DLD1 (cell line): Measurements from ENCODE around the gene UCKL1.
"Not testable (repeated sequence)": the region's sequence is repeated elsewhere in the genome, so short reads cannot be mapped to it uniquely, and the experiment has no call there.

Source experiments
- in situ Hi-C: cut with HindIII; loops from 2 replicates; pipeline ENCODE4 v1.10.0; 2017; ENCODE audit warnings: low sequenced_read_pairs

The UCKL1 gene

DNA sequence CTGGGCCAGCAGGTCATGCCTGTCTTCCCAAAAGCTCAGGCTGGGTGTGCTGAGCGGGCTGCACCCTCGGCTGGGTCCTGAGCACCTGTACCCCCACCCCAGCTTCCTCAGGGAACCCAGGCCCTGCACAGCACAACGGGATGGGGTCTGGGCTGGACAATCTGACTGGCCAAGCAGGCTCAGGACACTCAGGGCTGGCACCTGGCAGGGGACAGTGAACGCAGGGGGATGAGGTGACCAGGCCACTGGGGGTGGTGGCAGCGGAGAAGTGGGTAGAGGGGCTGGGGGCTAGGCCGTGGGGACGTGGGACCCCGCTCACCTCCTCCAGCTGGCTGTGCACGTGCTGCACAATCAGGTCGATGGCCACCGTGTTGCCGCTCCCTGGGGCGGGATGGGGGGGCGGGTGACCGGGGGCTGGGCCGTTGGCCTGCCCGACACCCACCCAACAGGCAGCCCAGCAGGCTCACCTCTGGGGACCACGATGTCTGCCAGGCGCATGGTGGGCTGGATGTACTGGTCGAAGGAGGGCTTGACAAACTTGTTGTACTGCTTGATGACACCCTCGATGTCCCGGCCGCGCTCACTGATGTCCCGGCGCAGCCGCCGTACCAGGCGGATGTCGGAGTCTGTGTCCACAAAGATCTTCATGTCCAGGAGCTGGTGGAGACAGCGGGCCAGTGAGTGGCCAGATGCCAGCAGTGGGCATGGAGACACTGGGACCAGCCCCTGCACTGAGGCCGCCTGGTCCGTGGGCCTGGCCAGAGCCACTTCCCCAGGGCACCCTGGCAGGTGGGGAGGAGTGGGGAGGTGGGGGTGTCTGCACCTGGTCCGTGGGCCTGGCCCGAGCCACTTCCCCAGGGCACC is 11.9 kb downstream of the UCKL1 start:
- in situ Hi-C loops, result no loop called here

DNA sequence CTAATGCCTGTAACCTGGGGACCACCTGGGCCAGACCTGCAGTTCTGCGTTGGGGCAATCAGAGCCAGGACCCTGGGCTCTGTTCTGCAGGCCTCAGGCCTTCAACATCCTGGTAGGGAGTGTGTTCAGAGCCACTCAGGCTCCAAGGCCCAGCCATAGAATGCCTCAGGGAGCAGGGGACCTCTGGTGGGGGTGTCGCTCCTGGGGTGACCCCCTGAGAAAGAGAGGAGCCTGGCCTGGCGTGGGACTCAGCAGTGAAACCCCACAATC is 12.5 kb downstream of the UCKL1 start:
- in situ Hi-C loops, result no loop called here

DNA sequence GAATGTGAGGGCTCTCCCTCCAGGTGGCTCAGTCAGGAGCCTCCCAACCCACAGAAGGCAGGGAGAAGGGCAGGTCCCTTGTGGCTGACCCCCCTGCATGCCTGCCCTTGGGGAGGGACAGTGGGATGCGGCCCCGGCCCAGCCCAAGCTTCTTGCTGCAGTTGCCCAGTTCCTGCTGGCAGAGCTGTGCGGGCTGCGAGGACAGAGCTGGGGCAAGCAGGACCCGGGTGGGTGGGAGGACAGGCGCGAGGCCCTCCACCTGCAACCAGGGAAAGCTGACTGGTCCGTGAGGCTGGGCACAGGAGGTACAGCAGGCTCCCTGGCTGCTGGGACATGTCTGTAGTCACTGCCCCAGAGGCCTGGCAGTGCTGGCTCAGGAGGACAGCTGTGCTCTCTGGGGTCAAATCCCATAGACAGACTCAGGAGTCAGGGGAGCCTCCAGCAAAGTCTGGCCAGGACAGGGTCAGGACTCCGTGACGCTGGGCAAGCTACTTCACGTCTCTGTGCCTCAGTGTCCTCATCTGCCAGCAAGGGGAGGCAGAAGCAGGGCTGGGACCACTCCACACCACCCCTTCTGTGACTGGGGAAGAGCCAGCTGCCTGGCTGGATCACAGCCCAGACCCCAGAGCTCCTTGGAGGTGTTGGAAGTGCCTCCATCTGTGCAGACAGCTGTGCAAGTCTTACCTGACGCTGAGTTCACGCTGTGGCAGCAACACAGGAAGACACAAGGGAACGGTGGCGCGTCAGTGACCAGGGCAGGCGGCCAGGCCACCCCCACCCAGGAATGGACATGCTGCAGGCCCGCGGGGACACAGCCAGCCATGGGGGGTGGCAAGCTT is 13.0 kb downstream of the UCKL1 start:
- in situ Hi-C loops, result no loop called here

DNA sequence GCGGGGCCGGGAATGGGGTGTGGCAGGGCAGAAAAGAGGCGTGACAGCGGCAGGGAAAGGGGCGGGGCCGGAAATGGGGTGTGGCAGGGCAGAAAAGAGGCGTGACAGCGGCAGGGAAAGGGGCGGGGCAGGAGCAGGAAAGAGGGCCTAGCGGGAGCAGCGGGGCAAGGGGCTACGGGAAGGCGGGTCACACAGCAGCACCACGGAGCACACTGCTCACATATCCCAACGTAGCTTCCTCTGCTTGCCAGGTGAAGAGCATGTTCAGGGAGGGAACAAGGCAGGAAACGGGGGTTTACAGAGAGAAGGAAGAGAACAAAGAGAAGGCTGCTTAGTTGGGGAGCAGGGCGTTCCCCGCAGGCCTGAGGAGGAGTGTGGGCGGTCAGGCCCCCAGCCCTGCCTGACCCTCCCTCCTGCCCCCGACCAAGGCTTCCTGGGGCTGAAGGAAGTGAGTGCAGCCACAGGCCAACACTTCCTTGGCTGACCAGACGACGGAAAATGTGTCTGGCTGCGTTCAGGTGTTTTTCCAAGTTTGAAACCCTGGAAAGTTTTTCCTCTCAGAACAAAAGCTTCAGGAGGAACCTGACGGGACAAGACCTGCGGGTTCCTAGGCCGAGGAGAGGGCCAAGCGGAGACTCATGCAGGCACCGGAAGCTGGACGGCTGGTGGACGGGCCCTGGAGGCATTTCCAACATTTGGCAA is 13.8 kb downstream of the UCKL1 start:
- in situ Hi-C loops, result no loop called here

DNA sequence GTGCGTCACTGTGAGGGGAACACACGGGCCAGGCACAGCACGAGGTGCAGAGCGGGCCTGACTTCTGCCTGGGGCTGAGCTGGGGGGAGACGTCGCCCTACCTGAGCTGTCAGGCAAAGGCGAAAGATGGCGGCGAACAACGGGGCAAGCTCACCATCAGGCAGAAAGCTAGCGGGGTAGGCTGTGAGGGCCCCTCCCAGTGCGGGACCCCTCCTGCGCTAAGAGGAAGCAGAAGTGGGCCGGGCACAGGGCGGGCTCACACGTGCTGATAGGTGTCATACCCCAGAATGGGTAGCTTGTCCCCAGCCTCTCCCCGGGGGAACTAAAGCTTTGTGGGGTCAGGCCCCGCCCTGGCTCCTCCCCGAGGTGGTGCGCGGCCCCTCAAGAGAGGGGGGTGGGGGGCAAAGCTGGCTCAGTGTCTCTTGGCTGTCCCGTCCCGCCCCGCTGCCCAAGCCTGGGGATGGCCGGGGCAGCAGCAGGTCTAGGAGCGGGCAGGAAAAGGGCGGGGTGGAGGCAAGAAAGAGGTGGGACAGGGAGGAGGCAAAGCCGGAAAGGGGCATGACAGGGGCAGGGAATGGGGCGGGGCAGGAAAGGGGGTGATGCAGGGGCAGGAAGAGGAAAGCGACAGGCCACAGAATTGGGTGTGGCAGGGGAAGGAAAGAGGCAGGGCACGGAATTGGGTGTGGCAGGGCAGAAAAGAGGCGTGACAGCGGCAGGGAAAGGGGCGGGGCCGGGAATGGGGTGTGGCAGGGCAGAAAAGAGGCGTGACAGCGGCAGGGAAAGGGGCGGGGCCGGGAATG is 14.7 kb downstream of the UCKL1 start:
- in situ Hi-C loops, result no loop called here

DNA sequence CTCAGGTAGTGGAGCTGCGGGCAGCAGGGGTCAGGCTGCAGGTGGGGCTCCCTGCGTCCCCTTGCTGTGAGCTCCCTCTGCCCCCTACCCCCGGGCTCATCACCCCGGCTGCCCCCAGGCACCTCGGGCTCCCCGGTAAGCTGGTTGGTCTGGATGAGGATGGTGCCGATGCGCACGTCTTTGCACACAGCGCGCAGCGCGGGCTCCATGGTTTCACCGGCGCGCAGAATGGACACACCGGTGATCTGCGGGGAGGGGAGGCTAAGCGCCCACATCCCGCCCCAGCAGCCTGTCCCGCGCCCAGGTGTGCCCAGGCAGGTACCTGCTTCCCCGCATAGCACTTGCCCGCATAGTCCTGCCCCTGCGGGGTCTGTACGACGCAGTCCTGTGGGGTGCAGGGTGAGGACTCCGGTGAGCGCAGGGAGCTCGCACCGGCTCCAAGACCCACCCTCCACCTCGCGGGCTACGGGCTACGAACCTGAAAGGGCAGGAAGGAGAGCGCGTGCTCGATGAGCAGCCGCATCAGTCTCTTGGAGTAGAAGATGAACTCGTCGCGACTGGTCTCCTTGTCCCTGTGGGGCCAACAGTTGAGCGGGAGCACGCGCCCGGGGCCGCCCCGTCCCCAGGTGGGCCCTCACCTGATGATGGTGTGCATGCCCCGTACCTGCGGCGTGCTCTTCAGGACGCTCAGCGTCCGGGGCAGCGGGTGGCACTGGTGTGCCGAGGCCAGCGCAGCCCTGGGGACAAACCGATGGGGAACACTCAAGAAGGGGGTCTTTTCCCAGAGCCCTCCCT is 15.5 kb downstream of the UCKL1 start:
- in situ Hi-C loops, result no loop called here

DNA sequence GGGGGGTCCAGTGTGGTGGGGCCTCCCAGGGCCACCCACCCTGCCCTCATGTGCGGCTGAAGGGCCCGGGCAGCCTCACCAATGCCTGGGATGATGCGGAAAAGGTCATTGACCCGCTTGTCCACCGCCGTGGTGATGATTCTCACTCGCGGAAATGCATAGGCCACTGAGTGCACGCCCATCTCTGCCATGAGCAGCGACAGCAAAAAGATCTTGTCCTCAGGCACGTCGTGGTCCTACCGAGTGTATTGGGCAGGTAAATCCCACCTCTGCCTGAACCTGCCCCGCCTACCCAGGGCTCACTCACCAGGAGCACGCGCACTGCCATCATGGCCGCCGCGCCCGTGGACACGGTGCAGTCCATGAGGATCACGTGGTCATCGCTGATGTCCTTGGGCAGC is 16.1 kb downstream of the UCKL1 start:
- in situ Hi-C loops, result no loop called here

DNA sequence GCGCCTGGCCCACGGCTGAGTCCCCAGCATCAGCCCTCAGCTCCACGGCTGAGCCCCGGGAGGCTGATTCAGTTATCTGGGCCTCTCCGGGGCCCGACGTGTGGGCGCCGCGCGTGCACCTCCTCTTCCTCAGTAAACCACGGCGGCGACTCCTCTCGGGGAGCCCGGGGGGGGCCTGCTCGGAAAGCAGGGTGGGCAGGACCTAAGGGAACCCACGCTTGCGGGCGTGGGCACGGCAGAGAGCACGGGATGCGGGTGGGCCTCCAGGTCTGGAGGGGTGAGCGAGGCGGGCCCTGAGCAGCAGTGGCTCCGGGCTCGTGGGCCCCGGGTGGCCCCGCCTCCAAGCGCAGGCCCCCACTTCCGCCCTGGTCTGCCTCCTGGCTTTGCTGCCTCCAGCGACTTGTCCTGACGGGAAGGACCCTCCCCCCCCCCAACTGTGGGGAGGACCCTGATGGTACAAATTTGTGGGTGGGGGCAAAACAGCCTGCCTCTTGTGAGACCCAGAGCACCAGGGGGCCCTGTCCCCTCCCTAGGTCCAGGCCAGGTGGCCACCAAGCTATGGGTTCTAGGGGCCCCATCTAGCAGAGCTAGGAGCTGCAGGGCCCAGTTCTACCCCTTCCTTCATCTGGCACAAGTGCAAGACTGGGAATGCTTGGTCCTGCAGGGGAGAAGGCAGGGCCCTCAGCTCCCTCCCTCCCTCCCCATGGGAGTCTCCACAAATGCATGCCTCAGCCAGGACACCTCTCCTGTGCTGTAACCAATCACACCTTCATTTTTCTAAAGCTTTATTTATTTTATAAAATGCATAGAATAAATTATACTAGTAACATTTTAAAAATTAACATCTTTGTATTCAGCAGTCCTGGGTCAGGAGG is 16.9 kb downstream of the UCKL1 start:
- in situ Hi-C loops, result no loop called here

DNA sequence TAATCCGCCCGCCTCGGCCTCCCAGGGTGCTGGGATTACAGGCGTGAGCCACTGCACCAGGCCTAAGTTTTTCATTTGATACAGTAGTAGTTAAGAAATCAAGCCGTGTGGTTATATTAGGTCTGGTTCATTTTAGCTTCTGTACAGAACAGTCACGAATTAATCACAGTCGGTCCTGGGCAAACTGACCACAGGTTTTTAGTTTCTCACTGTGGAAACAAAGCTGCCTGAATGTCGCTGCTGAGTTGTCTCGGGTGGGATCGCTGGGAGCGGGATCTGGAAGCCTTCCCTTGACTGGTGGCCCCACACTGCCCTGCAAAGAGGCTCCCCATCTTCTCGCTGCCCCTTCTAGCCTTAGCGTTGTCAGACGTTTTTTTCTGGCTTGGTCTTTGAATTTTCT is 18.6 kb downstream of the UCKL1 start:
- in situ Hi-C loops, result no loop called here

DNA sequence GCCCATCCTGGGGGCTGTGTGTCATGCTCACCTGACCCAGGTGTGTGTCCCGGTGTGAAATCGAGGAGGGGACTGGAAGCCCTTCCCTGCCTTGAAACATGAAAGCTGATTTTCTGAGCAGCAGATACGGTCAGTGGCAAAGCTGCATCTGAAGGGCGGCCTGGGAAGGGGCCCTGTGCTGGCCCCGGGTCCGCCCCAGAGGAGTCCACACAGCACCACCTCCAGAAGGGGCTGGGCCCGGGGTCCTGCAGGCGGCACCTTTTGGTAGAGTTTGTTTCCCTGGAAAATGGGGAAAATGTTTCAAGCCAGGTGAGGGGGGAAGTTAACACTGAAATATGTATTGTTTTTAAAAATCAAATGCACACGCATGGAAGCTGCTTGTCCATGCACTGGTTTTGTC is 20.8 kb downstream of the UCKL1 start:
- in situ Hi-C loops, result no loop called here

DNA sequence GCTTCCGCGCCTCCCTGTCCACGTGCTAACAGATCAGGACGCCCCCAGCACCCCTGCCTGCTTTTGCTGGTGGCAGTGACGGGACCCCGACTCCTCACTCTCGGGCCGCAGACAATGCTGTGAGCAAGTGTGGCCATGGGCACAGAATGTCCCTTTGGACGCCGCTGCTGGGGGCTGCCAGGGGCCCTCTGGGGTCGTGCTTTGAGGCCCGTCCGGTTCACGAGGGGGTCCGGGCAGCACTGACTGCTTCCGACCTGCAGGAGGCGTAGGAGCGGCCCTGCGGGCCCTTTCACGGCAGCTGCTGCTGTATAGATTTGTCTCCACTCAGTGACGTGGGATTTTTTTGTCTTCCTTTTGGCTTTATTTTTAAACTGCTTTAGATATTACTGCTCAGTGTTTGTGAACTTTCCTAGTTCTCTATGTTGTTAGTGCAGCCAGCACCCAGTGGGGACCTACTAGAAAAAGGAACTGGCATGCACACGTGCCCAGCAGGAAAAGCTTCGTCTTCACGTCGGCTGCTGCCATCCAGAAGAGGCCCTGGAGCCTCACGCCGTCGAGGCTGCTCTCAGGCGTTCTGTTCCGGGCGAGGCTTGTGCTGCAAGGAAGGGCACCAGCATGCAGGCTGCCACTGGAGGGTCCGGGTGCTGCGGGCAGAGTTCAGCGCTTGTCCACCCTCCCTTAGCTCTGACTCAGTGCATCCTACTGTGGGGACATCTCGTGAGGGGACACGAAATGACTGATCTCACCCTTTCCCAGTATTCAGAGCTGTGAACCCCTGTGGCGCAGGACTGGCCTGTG is 21.7 kb downstream of the UCKL1 start:
- in situ Hi-C loops, result no loop called here

DNA sequence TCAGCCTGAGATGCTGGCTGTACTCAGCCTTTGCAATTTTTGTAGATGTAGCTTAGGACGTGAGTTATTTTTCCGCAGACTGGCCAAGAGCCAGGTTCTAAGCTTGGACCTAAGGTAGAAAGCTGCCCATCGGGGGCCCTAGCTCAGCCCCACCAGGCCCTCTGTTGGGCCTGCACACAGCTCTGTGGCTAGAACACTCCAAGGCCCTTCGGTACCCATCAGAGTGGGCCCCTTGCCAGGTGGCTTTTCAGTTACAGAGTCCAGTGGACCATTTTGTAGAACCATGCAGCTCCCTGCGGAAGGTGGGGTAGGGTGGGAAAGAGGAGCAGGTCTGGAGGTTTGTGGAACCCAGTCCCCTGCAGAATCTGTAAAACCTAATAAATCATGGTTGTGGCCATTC is 22.6 kb downstream of the UCKL1 start:
- in situ Hi-C loops, result no loop called here

DNA sequence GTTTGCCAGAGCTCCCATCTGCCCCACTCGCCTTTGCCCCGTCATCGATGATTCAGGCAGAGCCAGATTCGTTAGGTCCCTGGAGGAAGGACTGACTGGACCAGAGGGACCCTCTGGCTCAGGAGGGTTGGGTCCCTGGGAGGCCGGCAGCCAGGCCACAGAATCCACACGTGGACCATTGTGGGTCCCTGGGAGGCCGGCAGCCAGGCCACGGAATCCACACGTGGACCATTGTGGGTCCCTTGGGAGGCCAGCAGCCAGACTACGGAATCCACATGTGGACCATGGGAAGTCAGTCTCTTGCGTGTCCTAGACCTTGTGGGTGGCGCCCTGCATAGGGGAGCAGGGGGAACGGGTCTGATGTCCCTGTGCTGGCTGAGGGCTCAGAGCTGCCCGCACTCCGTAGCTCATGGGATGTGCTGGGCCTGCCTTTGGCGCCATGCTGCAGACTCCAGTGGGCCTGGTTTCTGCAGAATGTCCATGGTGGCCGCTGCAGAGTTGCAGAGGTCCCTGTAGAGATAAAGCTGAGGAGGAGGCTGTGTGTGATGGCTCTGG is 23.5 kb downstream of the UCKL1 start:
- in situ Hi-C loops, result no loop called here

DNA sequence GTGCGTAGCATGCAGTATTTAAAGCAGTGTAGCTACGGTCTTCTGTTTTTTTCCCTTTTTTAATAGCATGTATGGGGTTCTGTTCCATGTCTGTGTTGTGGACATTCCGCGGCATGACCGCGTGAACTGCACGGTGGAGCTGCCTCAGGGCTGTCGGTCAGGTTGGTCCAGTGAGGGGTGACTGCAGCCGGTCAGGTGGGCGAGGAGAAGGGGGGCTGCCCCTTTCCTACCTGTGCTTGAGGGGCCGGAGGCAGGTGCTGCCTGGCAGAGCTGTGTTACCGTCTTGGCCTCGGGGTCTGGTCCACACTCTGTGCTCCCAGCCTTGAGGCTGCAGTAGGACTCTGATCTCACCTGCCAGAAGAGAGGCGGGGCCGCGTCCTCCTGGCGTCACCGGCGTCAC is 24.5 kb downstream of the UCKL1 start:
- in situ Hi-C loops, result no loop called here

DNA sequence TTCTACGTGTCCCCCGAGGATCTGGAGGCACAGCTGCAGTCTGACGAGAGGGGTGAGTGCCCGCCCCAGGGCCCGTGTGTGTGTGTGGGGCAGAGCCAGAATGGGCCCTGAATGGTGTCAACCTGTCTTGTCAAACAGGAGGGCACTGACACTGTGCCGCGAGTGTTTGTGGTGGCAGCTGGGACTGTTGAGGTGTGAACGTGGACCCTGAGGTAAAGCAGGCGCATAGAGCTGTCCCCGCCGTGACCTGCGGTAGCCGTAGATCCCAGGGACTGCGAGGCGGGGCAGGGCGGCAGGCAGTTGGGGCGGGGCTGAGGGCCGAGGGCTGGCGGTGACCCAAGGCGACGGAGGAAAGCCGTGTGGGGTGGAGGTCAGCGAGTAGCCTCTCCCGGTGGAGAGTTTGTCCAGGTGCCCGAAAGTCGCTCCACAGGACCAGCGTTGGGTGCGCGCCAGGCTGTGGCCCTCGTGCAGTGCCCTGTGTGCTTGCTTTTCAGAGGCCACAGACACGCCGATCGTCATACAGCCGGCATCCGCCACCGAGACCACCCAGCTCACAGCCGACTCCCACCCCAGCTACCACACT is 25.2 kb downstream of the UCKL1 start:
- in situ Hi-C loops, result no loop called here

DNA sequence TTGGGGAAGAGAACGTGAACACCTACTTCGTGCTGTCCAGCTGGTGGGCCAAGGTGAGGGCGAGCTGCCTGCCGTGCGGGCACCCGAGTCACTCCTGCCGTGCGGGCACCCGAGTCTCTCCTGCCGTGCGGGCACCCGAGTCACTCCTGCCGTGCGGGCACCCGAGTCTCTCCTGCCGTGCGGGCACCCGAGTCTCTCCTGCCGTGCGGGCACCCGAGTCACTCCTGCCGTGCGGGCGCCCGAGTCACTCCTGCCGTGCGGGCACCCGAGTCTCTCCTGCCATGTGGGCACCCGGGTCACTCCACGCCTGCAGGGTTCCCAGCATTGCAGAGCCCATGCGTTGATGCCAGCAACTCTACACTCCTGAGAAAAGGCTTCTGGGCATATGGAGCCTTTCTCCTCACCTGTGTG is 26.7 kb downstream of the UCKL1 start:
- in situ Hi-C loops, result not testable (repeated sequence)

DNA sequence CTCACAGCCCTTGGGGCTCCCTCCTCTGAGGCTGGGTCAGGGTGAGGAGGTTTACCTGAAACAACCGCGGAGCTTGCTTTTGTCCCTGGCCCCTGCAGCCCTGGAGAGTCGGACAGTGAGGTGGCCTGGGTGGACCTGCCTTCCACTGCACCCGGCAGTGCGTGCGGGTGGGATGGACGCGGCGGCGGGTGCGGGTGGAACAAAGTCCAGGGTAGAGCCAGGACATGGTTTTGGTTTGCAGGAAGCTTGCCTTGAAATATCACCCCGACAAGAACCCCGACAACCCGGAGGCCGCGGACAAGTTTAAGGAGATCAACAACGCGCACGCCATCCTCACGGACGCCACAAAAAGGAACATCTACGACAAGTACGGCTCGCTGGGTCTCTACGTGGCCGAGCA is 27.1 kb downstream of the UCKL1 start:
- in situ Hi-C loops, result no loop called here

DNA sequence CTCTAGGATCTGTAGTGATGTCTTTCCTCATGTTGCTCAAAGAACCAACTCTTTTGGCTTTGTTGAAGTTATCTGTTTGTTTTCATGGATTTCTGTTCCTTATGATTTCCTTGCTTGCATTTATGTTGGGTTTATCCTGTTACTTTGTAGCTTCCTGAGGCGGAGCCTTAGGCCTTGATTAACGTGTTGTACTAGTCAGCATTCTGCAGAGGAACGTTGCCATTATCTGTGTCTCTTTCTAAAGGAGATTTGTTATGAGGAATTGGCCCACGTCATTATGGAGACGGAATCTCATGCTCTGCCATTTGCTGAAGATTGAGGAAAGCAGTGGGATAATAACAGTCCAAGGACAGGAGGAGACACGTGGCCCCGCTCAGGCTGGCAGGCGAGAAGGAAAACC is 29.9 kb downstream of the UCKL1 start:
- in situ Hi-C loops, result no loop called here
